ENCODE data around the gene ANKRD2.
"Not testable (repeated sequence)": the region's sequence is repeated elsewhere in the genome, so short reads cannot be mapped to it uniquely, and the experiment has no call there.

Gene ANKRD2

DNA sequence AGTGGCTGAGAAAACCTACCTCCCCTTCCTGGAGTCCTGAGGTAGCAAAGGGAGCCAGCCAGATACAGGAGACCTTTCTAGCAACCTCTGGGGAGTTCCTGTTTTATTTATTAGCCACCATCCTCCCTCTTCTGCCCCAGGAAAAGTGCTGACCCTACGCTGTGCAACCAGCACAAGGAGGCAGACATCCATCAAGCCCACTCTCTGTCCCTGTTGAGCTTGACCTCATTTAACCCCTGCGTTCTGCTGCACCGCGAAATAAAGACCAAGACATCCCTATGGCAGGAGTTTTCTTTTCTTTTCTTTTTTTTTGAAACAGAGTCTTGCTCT, 25.3 kb upstream of the ANKRD2 start:
- no peak for DNase-seq

DNA sequence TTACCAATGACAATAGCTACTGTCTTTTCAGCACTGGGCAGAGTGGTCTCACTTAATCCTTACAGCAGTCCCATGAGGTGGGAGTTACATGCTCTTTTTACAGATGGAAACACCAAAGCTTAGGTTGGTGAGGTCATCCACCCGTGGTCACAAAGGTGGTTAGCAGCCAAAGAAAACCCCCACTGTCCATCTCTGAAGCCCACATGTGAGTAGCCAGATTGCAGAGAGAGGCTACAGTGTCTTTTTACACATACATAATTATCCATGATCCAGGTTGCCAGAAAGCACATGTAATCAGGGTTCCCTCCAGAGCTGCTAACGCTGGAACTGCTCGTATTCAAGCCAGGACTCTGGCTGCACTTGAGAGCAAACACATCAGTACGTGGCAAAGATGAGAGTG, 24.6 kb upstream of the ANKRD2 start:
- DNase-seq = no peak

- DNase-seq = no peak
Observed at GRCh38 chr10:97548828-97549455, 23.6 kb upstream of the ANKRD2 start.

GRCh38 chr10:97549587-97550322, 22.8 kb upstream of the ANKRD2 start:
- DNase-seq = no peak

DNA sequence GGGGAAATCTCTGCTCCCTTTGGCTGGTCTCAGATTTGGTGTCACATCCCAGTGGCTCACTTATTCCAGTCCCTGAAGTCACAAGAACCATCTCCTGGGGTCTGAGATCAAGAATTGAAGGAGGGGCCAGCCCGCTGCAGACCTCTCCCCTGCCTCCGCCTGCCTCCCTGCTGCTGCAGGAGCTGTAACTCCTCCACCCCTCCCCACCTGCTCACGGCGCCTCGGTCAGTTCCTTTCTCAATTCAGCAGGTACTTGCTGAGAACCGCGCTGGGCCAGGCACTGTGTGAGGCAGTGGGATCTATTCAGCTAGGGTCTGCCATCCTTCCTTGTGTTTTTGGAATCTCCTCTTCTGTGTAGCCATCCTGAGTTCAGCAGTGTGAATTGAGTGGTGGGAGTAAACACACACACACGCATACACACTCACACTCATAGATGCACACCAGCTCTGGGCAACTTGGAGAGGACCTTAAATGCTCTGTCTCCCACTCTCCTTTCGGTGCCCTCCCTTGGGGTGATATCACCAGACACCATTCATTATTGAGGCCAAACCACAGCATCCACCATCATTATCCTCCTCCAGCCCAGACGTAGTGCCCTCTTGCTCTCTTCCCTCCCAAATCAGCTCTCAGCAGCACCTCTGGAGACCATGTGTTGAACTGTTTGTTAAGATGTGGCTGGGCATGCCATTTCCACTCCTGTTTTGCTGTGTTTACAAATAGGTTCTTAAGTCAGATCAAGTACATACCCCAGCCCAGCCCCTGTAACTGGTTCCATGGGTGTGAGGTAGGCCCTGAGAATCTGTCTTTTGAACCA, 22.0 kb upstream of the ANKRD2 start:
- no peak for DNase-seq

- DNase-seq = no peak
Observed at GRCh38 chr10:97551271-97551670, 21.3 kb upstream of the ANKRD2 start.

DNA sequence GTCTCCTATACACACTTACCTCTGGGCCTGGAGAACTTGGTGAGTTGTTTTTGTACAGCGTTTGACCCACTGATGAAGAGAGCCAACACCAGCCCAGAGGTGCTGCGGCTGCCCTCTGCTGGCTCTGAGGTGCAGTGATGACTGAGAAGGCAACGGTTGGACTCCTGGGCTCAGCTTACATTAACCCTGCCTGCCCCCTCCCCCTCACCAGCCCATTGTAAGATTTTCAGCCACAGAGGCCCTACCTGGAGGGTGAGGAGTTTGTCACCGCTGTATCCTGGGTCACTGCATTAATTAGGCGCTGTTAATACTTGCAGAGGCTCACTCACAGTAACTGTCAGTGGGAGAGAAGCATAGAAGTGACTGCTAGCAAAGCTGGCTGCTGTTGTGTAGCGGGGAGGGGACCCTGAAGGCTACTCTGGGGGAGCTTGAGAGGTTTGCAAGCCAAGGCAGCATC, 19.0 kb upstream of the ANKRD2 start:
- DNase-seq = peak; percentile 49

DNA sequence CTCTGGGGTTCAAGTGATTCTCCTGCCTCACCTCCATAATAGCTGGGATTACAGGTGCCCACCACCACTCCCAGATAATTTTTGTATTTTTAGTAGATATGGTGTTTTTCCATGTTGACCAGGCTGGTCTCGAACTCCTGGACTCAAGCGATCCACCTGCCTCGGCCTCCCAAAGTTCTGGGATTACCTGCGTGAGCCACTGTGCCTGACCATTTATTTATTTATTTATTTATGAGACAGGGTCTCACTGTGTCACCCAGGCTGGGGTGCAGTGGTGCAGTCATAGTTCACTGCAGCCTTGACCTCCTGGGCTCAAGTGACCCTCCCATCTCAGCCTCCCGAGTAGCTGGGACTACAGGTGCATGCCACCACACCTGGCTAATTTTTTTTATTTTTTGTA, 18.2 kb upstream of the ANKRD2 start:
- not testable (repeated sequence) for DNase-seq

DNA sequence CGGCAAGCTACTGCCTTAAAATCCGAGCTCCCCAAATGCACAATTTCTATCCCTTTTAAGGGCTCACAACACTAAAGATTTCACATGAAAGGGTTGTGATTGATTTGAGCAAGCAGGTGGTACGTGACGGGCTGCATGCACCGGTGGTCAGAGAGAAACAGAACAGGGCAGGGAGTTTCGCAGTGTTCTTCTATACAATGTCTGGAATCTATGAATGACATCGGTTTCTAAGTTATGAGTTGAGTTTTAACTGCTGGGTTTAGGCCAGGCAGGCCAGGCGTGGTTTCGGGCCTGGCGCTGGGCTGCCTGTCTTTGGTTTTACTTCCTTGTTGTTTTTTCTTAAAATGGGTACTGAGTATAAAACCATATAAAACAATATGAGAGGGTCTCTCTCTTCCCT, 17.0 kb upstream of the ANKRD2 start:
- DNase-seq = not testable (repeated sequence)

DNA sequence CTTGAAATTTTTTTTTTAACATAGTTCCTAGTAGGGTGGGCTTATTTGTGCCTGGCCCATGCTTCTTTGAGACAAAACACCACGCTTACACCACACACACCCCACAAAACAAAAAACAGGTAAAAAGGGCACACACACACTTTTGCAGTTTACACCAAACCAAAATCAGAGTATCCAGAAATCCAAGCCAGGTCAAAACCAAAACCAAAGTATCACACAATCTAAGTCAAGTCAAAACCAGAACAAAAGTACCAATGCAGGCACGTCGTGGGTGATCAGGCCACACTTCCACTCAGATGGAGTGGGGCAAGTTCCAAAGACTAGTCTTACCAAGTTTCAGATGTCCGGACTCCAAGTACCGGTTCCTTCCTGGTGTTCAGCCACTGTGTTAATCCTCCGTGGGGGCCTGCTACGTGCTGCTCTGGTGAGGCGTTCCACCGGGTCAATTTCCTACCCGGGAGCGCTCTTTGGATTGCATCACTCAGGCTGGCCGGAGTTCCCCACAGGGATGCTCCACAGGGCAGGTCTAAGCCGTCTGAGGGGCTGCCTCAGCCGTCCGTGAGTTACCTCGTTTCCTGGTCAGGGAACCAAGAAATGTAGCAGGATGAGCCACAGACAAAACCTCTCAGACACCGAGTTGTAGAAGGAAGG, 11.7 kb upstream of the ANKRD2 start:
- DNase-seq = not testable (repeated sequence)

- not testable (repeated sequence) for DNase-seq
Observed at GRCh38 chr10:97561386-97562077, 11.0 kb upstream of the ANKRD2 start.

DNA sequence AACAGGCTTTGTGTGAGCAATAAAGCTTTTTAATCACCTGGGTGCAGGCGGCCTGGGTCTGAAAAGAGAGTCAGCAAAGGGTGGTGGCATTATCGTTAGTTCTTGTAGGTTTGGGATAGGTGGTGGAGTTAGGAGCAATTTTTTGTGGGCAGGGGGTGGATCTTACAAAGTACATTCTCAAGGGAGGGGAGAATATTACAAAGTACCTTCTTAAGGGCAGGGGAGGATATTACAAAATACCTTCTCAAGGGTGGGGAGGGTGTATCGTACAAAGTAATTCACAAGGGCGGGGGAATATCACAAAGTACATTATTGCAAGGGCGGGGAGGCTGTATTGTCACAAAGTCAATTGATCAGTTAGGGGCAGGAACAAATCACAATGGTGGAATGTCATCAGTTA, 10.2 kb upstream of the ANKRD2 start:
- DNase-seq = not testable (repeated sequence)

GRCh38 chr10:97563337-97563736, 9.2 kb upstream of the ANKRD2 start:
- no peak for DNase-seq

DNA sequence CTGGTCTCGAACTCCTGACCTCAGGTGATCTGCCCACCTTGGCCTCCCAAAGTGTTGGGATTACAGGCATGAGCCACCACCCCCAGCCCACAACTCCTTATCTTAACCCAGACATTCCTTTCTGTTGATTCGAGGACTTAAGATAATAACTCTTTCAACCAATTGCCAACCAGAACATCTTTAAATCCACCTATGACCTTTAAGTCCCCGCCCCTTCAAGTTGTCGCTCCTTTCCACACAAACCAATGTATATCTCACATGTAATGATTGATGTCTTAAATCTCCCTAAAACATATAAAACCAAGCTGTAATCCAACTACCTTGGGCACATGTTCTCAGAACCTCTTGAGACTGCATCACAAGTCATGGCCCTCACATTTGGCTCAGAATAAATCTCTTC, 7.8 kb upstream of the ANKRD2 start:
- DNase-seq = no peak

GRCh38 chr10:97566336-97566996, 6.1 kb upstream of the ANKRD2 start:
- DNase-seq = no peak

- no peak for DNase-seq
Observed at GRCh38 chr10:97567891-97568290, 4.7 kb upstream of the ANKRD2 start.

- no peak for DNase-seq
Observed at GRCh38 chr10:97570146-97570788, 2.3 kb upstream of the ANKRD2 start.

DNA sequence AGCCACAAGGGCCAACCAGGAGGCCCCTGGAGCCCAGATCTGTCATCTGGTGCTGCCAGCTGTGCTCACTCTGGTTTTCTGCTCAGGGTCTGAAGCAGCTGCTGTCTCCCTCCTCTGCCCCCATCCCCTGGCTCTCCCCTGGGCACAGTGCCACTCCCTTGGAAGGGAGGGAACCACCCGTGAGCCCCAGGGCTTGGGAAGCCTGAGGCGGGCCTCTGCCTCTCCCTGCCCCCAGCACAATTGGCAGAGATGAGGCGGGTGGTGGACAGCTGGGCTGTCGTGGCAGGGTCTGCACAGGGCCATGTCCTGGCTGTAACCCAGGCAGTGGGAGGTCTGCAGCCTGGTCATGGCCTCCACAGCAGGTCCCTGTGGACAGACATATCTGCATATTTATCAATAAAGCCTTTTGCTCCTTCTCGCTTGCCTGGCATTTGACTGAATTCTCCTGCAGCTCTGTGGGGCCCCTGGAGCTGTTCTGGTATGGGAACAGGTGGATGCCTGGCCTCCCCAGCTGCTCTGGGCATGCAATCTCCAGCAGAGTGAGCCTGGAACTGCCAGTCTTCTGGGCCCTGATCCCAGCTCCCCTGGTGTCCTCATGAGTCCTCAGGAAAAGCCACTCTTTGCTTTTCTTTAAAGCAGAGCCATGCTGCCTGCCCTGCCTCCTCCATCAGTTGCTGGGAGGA, 1.6 kb upstream of the ANKRD2 start:
- no peak for DNase-seq

DNA sequence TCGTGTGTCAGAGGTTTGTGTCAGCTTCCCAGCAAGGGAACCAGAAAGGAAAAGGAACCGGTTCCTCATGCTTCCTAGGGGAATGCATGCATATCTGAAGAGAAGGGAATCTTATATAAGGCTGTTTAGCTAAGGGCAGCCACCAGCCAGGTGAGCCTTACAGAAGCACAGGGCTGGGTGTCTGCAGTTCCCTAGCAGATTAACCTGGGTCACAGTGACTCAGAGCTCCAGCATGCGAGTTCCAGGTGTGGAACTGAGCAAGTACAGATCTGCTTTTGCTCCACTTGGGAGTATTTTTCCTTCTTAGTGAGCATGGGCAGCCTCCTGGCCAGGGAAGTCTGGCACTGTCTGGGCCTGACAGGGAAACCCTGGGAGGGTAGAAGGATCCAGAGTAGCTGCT, 957 bp upstream of the ANKRD2 start:
- no peak for DNase-seq

DNA sequence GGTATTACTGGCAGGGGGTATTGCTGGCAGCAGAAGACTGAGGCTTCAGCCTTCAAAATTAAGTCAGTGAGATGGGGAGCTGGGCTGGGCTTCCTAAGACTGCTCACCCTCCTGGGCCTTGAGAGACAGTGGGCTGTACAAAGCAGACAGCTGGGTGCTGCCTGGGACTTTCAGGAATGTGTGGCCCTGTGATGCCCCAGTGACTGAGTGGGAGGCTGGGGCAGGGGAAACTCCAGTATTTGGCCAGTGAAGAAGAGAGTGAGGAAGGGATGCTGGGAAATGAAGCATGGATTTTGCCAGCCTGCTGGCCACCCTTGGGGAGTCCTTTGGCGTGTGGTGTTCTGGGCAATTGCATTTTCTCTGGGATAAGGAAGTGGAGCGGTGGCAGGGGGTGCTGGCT, 442 bp downstream of the ANKRD2 start:
- DNase-seq = peak; percentile 54

GRCh38 chr10:97573672-97574071, 1.1 kb downstream of the ANKRD2 start:
- DNase-seq = no peak

All from suppressor macrophage treated with lipopolysaccharide for 4 hours (primary cell).